Ovary (tissue), 9 donors: Measurements from ENCODE around the gene UNC5A. TPM values are rescaled to one million over a fixed set of nuclear protein-coding genes. Genes with fewer than 3 reads are reported as not detected.

Experiments used
- DNase-seq, 5 donors: peaks; one replicate each; pipeline ENCODE4 v3.0.0-alpha.2; 2019 to 2020
- H3K27ac ChIP-seq, 2 donors: fragments of 200-600 bp; one replicate each; pipeline versions ENCODE4 v1.5.1 to v1.8.0; 2019 to 2022
- H3K27me3 ChIP-seq: fragments of 200-600 bp; one replicate; pipeline ENCODE4 v1.8.0; 2022
- H3K36me3 ChIP-seq: fragments of 200-600 bp; sonication (generic); one replicate; pipeline ENCODE4 v1.5.1; 2019
- H3K4me1 ChIP-seq: one replicate; pipeline ENCODE4 v1.8.1; 2013; ENCODE audit warnings: mild to moderate bottlenecking, moderate library complexity; ENCODE audit not compliant: insufficient read depth
- H3K4me3 ChIP-seq: fragments of 200-600 bp; sonication (generic); one replicate; pipeline ENCODE4 v1.5.1; 2017
- H3K9me3 ChIP-seq, 2 donors: fragments of 200-600 bp in 1 of 2; sonication (generic) in 1 of 2; one replicate each; pipeline versions ENCODE4 v1.5.1 to v1.8.1; 2013 to 2019; ENCODE audit warnings: mild to moderate bottlenecking in 1 of 2, moderate library complexity in 1 of 2
- EP300 ChIP-seq: sonication (generic); formaldehyde crosslinking; IDR thresholded peaks from one replicate; pipeline ENCODE4 v1.6.1; 2017; ENCODE audit warnings: antibody characterized with exemption
- POLR2A ChIP-seq: fragments of 450-650 bp; IDR thresholded peaks from one replicate; pipeline ENCODE4 v1.6.1; 2017; ENCODE audit warnings: antibody characterized with exemption, mild to moderate bottlenecking, moderate library complexity
- WGBS, 3 donors: extraction: QIAGEN DNeasy Blood & Tissue Kit in 1 of 3; methylation state at CpG; one replicate each; pipeline versions ENCODE4 v1.1.5 to v1.1.7; 2013 to 2017; 5-methylcytosine and 5-hydroxymethylcytosine counted together
- intact Hi-C, 4 donors: fragments of 100-400 bp; cut with DNase I; formaldehyde crosslinking; loops; one replicate each; pipeline versions ENCODE4 v1.11.0 to v1.15.1; 2022 to 2023
- polyA plus RNA-seq, 2 donors: library from polyadenylated mRNA; stranded (reverse); fragments of 200-250 nt in 1 of 2; fragments of 350-450 nt in 1 of 2; fragmentation: Illumina TruSeq in 1 of 2; extraction: RNeasy Lipid Tissue Mini Kit (QIAGEN cat#74804) in 1 of 2; gene quantifications; one replicate each; pipeline ENCODE4 v1.2.3, GENCODE V29; 2013 to 2014
- total RNA-seq, 7 donors: library from RNA; depleted of rRNA in 2 of 7; stranded (reverse); fragments of >200 nt in 2 of 7; fragmentation: NEBNext Ultra II Directional in 3 of 7; extraction: Animal tissue kit (Norgen Biotek cat#: 25700) in 3 of 7; gene quantifications; one replicate each; pipeline versions ENCODE4 v1.1.0 to v1.2.4, GENCODE V29; 2016 to 2023
- TF ChIP-seq, protein P1 (sequence below), 3 donors: fragments of 450-650 bp in 2 of 3; fragments of 200-600 bp in 1 of 3; IDR thresholded peaks; one replicate each; pipeline versions ENCODE4 v1.5.1 to v1.8.0; 2016 to 2022; ENCODE audit warnings: antibody characterized with exemption in 3 of 3, mild to moderate bottlenecking in 1 of 3
- donor health status: DM: no; HTN: no; CAD: no; lungs with moderate emphysema.
- donor health status: DM: no; HTN: no; CAD: no.
- donor health status: Bipolar disorder and iron deficiency.
- donor health status: DM: yes; HTN: yes; CAD: no.
- donor health status: DM: no; HTN: no; CAD: no.
- donor health status: DM: yes; HTN: yes; CAD: no.

Gene UNC5A
- total and polyA plus RNA-seq, 9 donors: 0.08 to 0.82 (median 0.26) TPM; not detected in 1

DNA sequence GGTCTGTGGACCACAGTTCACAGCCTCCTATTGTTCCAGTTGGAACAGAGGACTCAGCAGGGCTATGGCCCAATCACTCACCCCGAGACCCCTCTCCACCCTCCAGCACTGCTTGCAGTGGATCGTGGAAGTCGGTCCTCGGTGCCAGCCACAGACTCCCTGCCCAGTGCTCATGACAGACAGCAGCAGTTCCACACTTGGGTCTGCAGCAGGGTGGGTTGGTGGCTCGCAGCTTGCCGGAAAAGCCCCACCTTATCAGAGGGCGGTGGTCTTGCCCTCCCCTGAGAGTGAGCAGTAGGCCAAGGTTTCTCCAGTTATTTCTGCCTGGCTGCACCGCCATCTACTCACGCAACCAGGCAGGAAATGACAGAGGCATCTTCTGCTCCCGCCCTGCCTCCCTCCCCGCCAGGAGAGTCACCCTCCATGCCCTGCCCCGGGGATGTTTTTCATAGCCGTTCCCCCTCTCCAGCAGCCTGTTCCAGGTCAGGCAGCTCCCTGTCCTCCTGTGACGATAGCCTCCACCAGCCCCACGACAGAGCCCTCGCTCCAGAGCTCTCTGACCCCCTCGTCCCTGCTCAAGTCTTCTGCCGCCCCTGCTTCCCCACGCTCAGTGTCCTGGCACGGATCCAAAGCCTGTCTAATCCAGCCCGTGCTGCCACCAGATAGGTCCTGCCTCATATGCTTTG lies 34.5 kb downstream of the UNC5A start:
- H3K4me3 ChIP-seq: no peak overlapping the region
- H3K4me1 ChIP-seq: no peaks in the 10 kb centered on the region
- intact Hi-C loops: no loop called here
- no peaks in the 10 kb centered on the region for H3K27me3 ChIP-seq
- no peak overlapping the region for H3K27ac ChIP-seq
- TF ChIP-seq POLR2A: no peak
- TF ChIP-seq EP300: no peak
- no peak for DNase-seq
- no peaks in the 10 kb centered on the region for H3K36me3 ChIP-seq
- WGBS, 3 donors: 47 to 49% (median 49%) methylated on average over 21 of the region's 21 CpGs
- H3K9me3 ChIP-seq: no peaks in the 10 kb centered on the region

DNA sequence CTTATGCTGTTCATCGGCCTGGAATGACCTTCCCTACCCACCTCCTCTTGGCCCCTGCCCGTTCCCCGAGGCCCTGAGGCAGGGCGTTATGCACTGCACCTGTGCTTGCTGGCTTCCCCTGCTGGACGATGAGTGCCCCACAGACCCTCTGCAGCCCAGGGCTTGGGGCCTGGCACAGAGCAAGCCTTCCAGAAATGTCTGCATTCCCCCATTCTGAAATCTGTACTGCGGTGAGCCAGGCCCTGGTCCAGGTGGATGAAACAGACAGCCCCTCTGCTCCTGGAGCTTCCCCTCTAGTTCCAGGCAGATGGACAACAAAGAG lies 35.0 kb downstream of the UNC5A start:
- TF ChIP-seq POLR2A (no peak), EP300 (no peak)
- TF ChIP-seq, protein P1, sequence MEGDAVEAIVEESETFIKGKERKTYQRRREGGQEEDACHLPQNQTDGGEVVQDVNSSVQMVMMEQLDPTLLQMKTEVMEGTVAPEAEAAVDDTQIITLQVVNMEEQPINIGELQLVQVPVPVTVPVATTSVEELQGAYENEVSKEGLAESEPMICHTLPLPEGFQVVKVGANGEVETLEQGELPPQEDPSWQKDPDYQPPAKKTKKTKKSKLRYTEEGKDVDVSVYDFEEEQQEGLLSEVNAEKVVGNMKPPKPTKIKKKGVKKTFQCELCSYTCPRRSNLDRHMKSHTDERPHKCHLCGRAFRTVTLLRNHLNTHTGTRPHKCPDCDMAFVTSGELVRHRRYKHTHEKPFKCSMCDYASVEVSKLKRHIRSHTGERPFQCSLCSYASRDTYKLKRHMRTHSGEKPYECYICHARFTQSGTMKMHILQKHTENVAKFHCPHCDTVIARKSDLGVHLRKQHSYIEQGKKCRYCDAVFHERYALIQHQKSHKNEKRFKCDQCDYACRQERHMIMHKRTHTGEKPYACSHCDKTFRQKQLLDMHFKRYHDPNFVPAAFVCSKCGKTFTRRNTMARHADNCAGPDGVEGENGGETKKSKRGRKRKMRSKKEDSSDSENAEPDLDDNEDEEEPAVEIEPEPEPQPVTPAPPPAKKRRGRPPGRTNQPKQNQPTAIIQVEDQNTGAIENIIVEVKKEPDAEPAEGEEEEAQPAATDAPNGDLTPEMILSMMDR (IDR thresholded peaks at IDR 0.05): no peak
- Histone ChIP-seq H3K27me3 (no peaks in the 10 kb centered on the region), H3K9me3 (no peaks in the 10 kb centered on the region), H3K4me1 (no peaks in the 10 kb centered on the region), H3K4me3 (no peak overlapping the region), H3K36me3 (no peaks in the 10 kb centered on the region), H3K27ac (no peak overlapping the region)
- WGBS, 3 donors: 35 to 45% (median 38%) methylated on average over 6 of the region's 6 CpGs
- no peak for DNase-seq
- intact Hi-C loops: no loop called here

DNA sequence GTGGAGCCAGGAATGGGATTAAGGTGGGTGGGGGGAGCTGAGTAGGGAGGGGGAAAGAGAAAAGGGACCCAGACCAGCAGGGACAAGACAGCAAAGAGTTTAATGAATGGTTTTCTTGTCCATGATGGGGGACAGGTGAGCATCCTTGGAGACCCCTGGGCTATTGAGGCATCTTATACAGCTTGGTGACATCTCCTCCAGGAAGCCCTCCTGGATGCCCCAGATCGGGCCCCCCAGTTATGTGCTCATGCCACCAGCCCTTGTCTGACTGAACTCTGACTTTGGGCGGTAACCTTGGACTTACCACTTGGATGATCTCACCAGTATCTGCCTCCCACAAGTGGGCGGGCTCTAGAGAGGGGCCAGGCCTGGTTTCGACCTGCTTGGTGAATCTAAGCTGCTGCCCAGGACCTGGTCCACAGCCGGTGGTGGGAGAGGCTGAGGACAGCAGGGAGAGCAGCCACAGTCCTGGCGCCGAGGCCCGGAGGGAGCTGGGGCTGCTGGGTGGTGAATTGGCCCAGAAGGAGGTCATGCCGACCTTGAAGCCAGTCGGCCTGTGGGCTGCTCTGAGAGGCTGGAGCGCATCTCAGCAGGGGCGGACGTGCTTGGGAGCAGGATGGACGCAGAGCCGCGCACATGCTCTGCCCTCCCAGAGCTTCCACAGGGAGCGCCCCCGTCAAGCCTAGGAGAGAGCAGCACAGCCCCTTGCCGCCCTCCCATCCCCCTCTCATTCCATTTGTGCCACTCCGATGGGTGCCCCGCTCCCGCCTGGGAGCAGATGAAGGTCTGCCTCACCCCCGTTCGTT lies 36.2 kb downstream of the UNC5A start:
- intact Hi-C loops: no loop called here
- Histone ChIP-seq H3K27me3 (no peaks in the 10 kb centered on the region), H3K9me3 (no peaks in the 10 kb centered on the region), H3K27ac (no peak overlapping the region), H3K36me3 (no peaks in the 10 kb centered on the region), H3K4me1 (no peaks in the 10 kb centered on the region), H3K4me3 (no peak overlapping the region)
- TF ChIP-seq POLR2A (no peak), EP300 (no peak)
- TF ChIP-seq, protein P1 (IDR thresholded peaks at IDR 0.05): no peak
- no peak for DNase-seq
- WGBS, 3 donors: 12 to 30% (median 16%) methylated on average over 24 of the region's 24 CpGs

DNA sequence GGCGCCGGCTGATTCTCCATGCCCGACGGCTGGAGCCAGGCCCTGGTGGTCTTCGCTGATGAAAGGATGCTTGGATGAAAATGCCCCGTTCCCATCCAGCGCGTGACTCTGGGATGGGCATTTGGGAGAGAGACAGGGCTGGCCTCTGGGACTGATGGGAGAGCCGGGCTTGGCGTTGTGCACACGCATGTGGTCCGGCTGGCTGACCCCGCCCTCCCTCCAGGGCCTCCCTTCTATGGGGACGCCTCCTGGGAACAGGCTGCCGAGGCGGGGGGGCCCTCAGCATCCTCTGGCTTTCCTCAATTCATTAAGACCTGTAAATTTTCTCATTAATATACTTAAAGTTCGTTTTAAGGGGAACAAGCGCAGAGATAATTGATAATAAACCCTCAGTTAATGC lies 36.8 kb downstream of the UNC5A start:
- Histone ChIP-seq H3K4me3 (no peak overlapping the region), H3K27ac (no peak overlapping the region), H3K27me3 (no peaks in the 10 kb centered on the region), H3K36me3 (no peaks in the 10 kb centered on the region), H3K9me3 (no peaks in the 10 kb centered on the region), H3K4me1 (no peaks in the 10 kb centered on the region)
- no peak for DNase-seq
- TF ChIP-seq, protein P1 (IDR thresholded peaks at IDR 0.05): no peak
- no peak for TF ChIP-seq POLR2A
- no peak for TF ChIP-seq EP300
- intact Hi-C loops: no loop called here
- WGBS, 3 donors: 19 to 34% (median 26%) methylated on average over 17 to 18 of the region's 18 CpGs

DNA sequence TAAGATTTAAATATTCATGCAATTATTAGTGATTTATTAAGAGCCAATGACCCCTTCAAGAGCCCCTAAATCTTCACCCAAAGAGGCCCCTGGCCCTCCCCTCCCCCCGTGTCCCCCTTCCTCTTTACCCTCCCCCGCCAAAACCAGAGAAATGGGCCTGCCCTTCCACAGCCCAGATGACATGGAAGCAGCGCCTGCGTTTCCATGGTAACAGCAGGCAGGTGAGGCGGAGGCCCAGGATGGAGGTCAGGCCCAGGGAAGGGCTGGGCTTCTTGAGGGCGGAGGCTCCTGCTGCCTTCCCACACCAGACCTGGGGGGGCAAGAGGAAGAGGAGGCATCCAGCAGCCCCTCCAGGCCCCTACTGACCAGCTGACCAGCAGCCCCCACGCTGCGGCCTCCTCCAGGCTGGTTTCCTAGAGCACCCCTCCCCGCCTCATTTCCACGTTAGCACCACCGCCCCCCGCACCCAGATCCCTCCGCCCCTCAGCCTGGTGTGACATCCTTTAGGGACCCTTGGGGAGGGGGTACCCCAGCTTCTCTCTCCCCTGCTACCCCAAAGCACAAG lies 37.4 kb downstream of the UNC5A start:
- TF ChIP-seq EP300 (no peak), POLR2A (no peak)
- TF ChIP-seq, protein P1 (IDR thresholded peaks at IDR 0.05): no peak
- no peaks in the 10 kb centered on the region for H3K4me1 ChIP-seq
- intact Hi-C loops: no loop called here
- H3K36me3 ChIP-seq: no peaks in the 10 kb centered on the region
- H3K9me3 ChIP-seq: no peaks in the 10 kb centered on the region
- DNase-seq: no peak
- H3K27me3 ChIP-seq: no peaks in the 10 kb centered on the region
- no peak overlapping the region for H3K4me3 ChIP-seq
- H3K27ac ChIP-seq: no peak overlapping the region
- 68 to 72% (median 71%) methylated on average over 13 of the region's 13 CpGs for WGBS, 3 donors
